Ishikawa (cell line): ENCODE results near the gene MRPS9.

ENCODE experiments used
- CREB1 ChIP-seq: IDR thresholded peaks from 2 replicates; pipeline ENCODE4 v1.6.1; 2012; ENCODE audit warnings: low read depth
- MAX ChIP-seq: IDR thresholded peaks from 2 replicates; pipeline ENCODE4 v1.6.1; 2012
- REST ChIP-seq: IDR thresholded peaks from 2 replicates; pipeline ENCODE4 v1.6.1; 2012; ENCODE audit warnings: low read depth, mild to moderate bottlenecking

DNA sequence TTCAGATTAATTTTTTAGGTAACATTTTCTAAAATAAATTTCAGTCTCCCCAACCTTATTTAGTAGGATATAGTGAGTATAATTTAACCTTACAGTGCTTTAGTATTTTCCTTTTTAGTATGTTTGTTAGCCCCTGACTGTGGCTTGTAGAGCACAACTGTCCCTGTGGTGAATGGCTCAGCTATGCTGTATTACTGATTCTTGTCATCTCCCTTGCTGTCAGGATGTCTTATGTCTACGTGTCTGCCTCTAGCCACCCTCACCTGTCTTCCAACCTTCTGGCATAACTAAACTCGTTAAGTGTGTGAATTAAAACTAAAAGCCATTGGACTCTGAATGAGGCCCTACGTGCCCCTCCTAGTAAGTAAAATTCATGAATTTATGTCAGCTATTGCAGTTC lies 18.4 kb downstream of the MRPS9 start:
- TF ChIP-seq MAX (no peak), CREB1 (no peak), REST (no peak)
